Prostate gland (tissue), 2 donors: Measurements from ENCODE around the gene ZSWIM2. TPM values are rescaled to one million over a fixed set of nuclear protein-coding genes. Genes with fewer than 3 reads are reported as not detected.

ENCODE experiments used
- DNase-seq: peaks from one replicate; pipeline ENCODE4 v3.0.0-alpha.2; 2019; ENCODE audit warnings: low spot score
- H3K27ac ChIP-seq, 2 donors: fragments of 200-600 bp; sonication (generic); 2 replicates each; pipeline ENCODE4 v1.5.1; 2017 to 2019
- H3K27me3 ChIP-seq: fragments of 200-600 bp; sonication (generic); replicated peaks from 2 replicates; pipeline ENCODE4 v1.5.1; 2019; ENCODE audit not compliant: insufficient read depth
- H3K36me3 ChIP-seq, 2 donors: fragments of 200-600 bp; sonication (generic); 1 replicate in 1 of 2; 2 replicates in 1 of 2; pipeline versions ENCODE4 v1.5.1 to v1.8.1; 2017 to 2019
- H3K4me1 ChIP-seq: fragments of 200-600 bp; sonication (generic); replicated peaks from 2 replicates; pipeline ENCODE4 v1.5.1; 2019
- H3K4me3 ChIP-seq, 2 donors: fragments of 200-600 bp; sonication (generic); 2 replicates each; pipeline ENCODE4 v1.5.1; 2017 to 2019
- H3K9me3 ChIP-seq: fragments of 200-600 bp; sonication (generic); 2 replicates; pipeline ENCODE4 v1.5.1; 2017
- CTCF ChIP-seq, 4 experiments: fragments of 200-600 bp in 2 of 4; fragments of 450-650 bp in 2 of 4; sonication (generic) in 2 of 4; IDR thresholded peaks; 1 replicate in 3 of 4; 2 replicates in 1 of 4; pipeline ENCODE4 v1.5.1; 2016 to 2019; ENCODE audit warnings: antibody characterized with exemption in 4 of 4, mild to moderate bottlenecking in 2 of 4, moderate library complexity in 2 of 4
- POLR2A ChIP-seq: fragments of 450-650 bp; IDR thresholded peaks from one replicate; pipeline ENCODE4 v1.6.1; 2016; ENCODE audit warnings: antibody characterized with exemption, mild to moderate bottlenecking
- POLR2AphosphoS5 ChIP-seq: sonication (generic); formaldehyde crosslinking; IDR thresholded peaks from one replicate; pipeline ENCODE4 v1.6.1; 2017; ENCODE audit warnings: antibody characterized with exemption
- WGBS: methylation state at CpG from one replicate; pipeline ENCODE4 v1.1.5; 2018; 5-methylcytosine and 5-hydroxymethylcytosine counted together
- intact Hi-C: fragments of 100-400 bp; cut with DNase I; formaldehyde crosslinking; loops from one replicate; pipeline ENCODE4 v1.14.2; 2022
- total RNA-seq, 2 donors: library from RNA; depleted of rRNA; stranded (reverse); fragments of >200 nt; gene quantifications; one replicate each; pipeline ENCODE4 v1.1.0, GENCODE V29; 2016

Gene ZSWIM2
- total RNA-seq, 2 donors from 2014 or later: 2.3 TPM; not detected in 1

DNA sequence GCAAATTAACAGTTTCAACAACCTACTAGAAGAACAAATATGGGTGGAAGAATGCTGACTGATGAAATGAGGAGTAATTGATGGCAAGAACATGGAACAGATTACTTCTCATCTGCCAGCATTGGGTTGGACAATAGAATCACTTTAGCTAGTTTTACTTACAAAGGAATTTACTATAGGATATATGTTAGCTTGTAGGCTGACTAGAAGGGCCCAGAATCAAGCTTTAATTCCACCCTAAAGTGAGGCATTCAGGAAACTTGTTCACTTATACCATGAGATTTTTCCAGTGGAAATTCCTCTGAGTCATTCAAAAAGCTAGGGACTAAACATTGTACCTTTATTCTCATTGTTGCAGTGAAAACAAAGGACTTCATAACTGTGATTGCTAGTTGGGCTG is 5.0 kb upstream of the ZSWIM2 start:
- H3K27ac ChIP-seq: no peak overlapping the region
- no peak for TF ChIP-seq POLR2AphosphoS5
- TF ChIP-seq POLR2A: no peak
- TF ChIP-seq CTCF (IDR thresholded peaks at IDR 0.05): no peak
- H3K27me3 ChIP-seq: no peaks in the 10 kb centered on the region
- H3K9me3 ChIP-seq: no peaks in the 10 kb centered on the region
- H3K4me1 ChIP-seq: no peaks in the 10 kb centered on the region
- H3K4me3 ChIP-seq: no peak overlapping the region
- no peaks in the 10 kb centered on the region for H3K36me3 ChIP-seq
- intact Hi-C loops: no loop called here
- no peak for DNase-seq

DNA sequence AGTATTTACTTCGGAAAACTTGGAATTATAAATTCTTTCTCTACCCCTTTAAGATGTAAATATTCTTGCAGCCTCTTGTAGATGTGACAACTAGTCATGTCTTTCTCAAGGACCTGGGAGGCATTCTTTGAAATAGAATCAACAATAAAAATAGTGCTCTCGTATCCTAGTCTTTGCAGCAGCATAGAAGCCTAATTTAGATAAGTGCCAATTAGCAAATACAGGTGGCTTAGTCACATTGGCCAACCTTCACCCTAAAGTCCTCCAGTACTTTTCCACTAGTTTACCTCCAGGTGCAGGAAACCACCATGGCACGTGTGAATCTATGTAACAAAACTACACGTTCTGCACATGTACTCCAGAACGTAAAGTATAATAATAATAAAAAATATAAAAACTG is 3.5 kb upstream of the ZSWIM2 start:
- H3K4me3 ChIP-seq: no peak overlapping the region
- H3K27ac ChIP-seq: no peak overlapping the region
- TF ChIP-seq CTCF (IDR thresholded peaks at IDR 0.05) (no peak), POLR2A (no peak), POLR2AphosphoS5 (no peak)
- H3K9me3 ChIP-seq: no peaks in the 10 kb centered on the region
- WGBS: 79% methylated on average over 5 of the region's 5 CpGs
- no peak for DNase-seq
- no peaks in the 10 kb centered on the region for H3K36me3 ChIP-seq
- intact Hi-C loops: no loop called here
- H3K4me1 ChIP-seq: no peaks in the 10 kb centered on the region
- H3K27me3 ChIP-seq: no peaks in the 10 kb centered on the region

GRCh38 chr2:186842373-186842772 is 6.6 kb downstream of the ZSWIM2 start:
- Histone ChIP-seq H3K4me1 (no peaks in the 10 kb centered on the region), H3K27me3 (no peaks in the 10 kb centered on the region), H3K4me3 (no peak overlapping the region), H3K9me3 (no peaks in the 10 kb centered on the region), H3K27ac (no peak overlapping the region), H3K36me3 (no peaks in the 10 kb centered on the region)
- intact Hi-C loops: no loop called here
- TF ChIP-seq CTCF (IDR thresholded peaks at IDR 0.05) (no peak), POLR2A (no peak), POLR2AphosphoS5 (no peak)
- 85% methylated on average over 3 of the region's 3 CpGs for WGBS
- DNase-seq: no peak

DNA sequence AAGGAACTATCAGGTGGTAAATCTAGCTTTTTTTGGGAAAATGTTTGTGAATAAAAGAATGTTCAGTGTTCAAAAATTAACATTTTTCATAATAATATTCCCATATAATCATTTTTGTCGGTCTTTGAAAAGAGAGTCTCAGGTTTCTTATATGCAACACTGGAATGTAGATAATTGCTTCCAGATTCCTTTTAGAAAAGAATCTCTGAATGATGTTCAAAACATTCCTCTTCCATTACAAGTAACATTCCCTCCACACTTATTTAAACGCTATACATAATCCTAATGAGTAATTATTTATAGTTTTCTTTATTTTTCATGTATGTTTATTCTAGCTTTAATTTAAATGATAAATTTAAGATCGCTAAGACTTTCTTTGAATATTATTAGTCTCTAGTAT is 7.0 kb downstream of the ZSWIM2 start:
- no peak for TF ChIP-seq CTCF (IDR thresholded peaks at IDR 0.05)
- no peak for TF ChIP-seq POLR2AphosphoS5
- TF ChIP-seq POLR2A: no peak

GRCh38 chr2:186835628-186836027 is 13.3 kb downstream of the ZSWIM2 start:
- no peaks in the 10 kb centered on the region for H3K4me1 ChIP-seq
- 44% methylated on average over 1 of the region's 1 CpG for WGBS
- H3K36me3 ChIP-seq: no peaks in the 10 kb centered on the region
- no peaks in the 10 kb centered on the region for H3K27me3 ChIP-seq
- H3K9me3 ChIP-seq: no peaks in the 10 kb centered on the region
- no peak overlapping the region for H3K27ac ChIP-seq
- no peak for DNase-seq
- no peak overlapping the region for H3K4me3 ChIP-seq
- intact Hi-C loops: no loop called here
- TF ChIP-seq POLR2A: no peak

More for the DNA sequence above, 7.0 kb downstream of the ZSWIM2 start:
- Histone ChIP-seq H3K27me3 (no peaks in the 10 kb centered on the region), H3K27ac (no peak overlapping the region), H3K36me3 (no peaks in the 10 kb centered on the region), H3K4me1 (no peaks in the 10 kb centered on the region), H3K9me3 (no peaks in the 10 kb centered on the region), H3K4me3 (no peak overlapping the region)
- intact Hi-C loops: no loop called here
- no peak for DNase-seq
- 46% methylated on average over 3 of the region's 3 CpGs for WGBS
